GM21737 (cell line): Measurements from ENCODE around the gene NANOS3.

Source experiments
- ATAC-seq: cut with Tn5 transposase; IDR thresholded peaks from one replicate; pipeline ENCODE4 v1.9.1; 2021; ENCODE audit warnings: mild to moderate bottlenecking, moderate library complexity; ENCODE audit not compliant: unreplicated experiment

Gene NANOS3

GRCh38 chr19:13864667-13865570, 12.0 kb upstream of the NANOS3 start:
- no peak for ATAC-seq

DNA sequence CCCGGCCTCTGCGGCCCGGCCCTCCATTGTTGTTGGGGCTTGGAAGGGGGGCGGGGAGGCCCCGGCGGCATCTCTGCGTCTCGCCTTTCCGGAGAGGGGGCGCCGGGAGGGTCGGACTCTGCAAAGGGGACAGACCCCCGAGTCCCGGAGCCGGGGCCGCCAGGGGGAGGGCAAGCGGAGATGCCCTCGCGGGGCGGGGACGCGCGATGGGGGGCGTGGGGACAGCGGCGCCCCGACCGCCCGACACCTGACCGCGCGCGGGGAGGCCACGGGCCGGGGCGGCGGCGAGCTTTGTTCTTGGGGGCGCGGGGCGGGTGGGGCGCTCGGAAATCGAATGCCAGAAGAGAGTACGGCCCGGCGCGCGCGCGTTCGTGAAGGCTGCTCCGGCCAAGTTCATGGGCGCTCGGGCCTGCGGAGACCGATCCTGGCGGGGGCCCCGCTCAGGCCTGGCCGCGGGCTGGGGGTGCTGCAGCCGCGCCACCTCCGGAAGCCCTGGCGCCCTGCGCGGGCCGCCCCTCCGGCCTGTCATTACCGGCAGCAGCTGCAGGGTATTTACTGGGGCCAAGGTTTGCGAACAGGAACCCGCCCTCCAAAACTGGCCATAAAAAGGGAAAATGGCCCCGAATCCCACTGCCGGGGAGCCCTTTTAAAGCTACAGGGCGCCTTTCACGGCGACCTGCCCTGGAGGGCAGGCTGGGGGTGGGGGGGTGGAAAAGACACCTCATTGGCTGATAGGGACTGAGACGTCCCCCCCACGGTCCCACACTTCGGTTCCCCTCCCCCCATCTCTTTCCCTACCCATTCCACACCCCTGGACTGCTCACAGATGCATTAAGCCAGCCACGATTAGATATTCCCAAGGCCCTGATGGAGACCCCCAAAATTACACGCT, 11.1 kb upstream of the NANOS3 start:
- ATAC-seq: no peak

- no peak for ATAC-seq
These were observed 10.4 kb upstream of the NANOS3 start for GRCh38 chr19:13866463-13867046.

- ATAC-seq: no peak
These were observed 8.3 kb upstream of the NANOS3 start for GRCh38 chr19:13868663-13869062.

GRCh38 chr19:13869281-13869680, 7.7 kb upstream of the NANOS3 start:
- no peak for ATAC-seq

DNA sequence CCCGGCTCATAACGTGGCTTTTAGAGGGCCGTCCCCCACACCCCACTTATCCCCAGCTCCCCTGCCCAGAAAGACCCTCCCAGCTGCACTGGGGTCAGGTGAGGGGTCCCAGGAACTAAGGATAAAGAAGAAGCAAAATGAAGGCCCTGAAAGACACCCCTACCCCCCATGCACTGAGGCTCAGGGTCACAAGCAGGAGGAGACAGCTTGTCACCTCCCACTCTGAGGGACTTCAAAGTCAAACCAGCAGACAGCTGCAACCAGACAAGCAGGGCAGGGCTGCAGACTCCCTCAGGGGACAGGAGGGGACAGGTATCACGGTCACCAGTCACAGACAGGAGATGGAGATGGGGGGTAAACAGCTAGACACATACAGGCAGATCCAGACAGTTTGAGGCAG, 6.1 kb upstream of the NANOS3 start:
- no peak for ATAC-seq

DNA sequence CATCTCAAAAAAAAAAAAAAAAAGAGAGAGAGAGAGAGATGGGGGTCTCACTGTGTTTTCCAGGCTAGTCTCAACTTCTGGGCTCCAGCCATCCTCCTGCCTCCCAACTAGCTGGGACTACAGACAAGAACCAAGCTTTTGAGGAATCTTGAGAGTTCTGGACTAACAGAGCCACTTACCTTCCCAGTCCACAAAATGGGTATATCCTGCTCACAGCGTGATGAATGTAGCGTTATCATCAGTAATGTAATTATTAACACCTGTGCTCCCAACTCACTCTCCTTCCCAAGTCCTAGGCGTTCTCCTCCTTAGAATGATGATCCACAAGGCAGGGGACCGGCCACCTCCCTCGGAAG, 4.6 kb upstream of the NANOS3 start:
- ATAC-seq: no peak

DNA sequence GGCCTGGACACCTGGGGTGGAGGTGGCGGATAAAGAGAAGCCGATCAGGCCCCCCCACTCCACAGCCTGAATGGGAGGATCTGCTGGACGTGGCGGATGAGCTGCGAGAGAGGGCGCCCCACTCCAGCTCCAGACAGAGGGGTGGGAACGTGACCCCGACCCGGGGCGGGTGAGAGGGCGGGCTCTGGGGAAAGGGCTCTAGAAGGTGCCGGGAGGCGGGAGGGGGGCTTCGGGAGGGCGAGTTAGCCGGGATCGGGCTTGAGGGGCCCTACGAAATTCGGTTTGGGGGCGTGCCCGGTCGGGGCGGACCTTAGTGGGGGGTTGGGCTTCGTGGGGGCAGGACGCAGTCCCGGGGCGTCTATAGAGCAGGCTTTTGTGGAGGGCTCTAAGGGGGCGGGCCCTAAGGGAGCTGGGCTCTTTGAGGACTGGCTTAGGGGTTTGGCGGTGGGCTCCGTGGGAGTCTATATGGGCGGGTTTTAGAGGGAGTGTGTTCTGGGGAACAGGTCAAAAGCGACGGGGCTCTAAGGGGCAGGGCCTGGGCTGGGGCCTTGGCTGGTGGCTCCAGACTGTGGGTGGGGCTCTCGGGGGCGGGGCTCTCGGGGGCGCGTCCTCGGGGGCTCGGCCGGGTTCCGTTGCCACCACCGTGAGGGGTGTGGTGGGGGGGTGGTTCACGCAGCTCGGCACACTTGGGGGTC, 4.1 kb upstream of the NANOS3 start:
- ATAC-seq: no peak

- ATAC-seq: no peak
These were observed 3.0 kb upstream of the NANOS3 start for GRCh38 chr19:13873834-13874515.

DNA sequence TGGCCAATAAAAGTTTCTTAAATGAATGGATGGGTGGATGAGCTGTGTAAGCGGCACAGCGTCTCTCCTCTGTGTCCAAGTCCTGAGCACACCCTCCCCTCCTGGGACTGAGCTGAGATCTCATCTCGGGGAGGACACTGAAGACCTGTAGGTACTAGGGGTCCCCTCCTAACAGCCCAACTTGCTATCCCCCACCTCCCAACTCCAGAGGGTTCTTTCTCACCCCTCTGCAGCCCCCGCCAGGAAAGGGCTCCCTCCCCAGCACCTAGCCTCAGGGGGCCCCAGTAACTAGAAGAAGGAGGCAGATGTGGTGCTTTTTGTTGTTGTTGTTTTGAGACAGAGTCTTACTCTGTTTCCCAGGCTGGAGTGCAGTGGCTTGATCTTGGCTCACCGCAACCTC, 1.1 kb upstream of the NANOS3 start:
- ATAC-seq: no peak

DNA sequence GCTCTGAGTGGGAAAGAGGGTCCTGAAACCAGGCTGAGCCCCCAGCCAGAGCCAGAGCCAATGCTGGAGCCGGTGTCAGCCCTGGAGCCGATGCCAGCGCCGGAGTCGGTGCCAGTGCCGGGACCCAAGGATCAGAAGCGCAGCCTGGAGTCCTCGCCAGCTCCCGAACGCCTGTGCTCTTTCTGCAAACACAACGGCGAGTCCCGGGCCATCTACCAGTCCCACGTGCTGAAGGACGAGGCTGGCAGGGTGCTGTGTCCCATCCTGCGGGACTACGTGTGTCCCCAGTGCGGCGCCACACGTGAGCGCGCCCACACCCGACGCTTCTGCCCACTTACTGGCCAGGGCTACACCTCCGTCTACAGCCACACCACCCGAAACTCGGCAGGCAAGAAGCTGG, 369 bp downstream of the NANOS3 start:
- no peak for ATAC-seq

DNA sequence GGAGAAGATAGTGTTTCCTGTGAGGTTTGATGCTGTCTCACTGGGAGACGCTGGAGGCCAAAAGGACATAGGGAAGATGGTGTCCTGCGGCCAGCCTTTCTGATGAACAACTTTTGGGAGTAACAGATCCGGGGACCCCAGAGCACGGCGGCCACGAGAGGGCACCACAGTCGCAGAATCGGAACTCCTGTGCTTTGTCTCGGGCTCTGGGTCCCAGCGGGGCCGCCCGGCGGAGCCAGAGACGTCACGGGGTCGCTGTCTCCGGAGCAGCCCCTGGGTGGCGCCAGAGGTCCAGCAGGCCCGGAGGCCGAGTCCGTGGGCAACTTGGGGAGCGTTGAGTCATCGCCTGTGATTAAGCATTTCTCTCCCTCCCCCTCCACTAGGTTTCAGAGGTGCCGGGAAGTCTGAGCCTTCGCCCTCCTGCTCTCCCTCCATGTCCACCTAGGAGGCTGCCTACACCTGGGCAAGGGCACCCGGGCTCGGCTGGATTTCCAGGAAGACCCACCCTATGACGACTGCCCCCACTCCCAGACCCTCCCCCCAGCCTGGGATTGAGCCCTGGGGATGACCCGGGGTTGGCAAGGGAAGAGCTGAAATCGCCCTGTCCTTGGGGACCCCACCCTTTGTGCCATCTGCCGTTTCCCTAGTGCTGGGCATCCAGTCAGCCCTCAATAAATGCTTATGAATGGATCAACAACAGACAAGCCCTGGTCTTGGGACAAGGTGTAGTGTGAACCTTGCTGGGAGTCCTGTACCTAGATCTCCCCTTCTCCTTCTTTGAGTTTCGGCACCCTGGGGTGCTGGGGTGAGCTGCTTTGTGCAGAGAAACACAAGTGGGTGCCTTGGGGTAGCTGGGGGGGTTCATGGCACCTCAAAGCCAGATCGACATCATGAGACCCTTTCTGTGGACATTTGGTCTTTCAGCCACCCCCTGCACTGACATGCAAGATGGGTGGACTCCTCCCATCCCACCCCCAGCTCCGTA, 3.4 kb downstream of the NANOS3 start:
- ATAC-seq: peak; percentile 81

- no peak for ATAC-seq
These were observed 4.3 kb downstream of the NANOS3 start for GRCh38 chr19:13881251-13881691.

DNA sequence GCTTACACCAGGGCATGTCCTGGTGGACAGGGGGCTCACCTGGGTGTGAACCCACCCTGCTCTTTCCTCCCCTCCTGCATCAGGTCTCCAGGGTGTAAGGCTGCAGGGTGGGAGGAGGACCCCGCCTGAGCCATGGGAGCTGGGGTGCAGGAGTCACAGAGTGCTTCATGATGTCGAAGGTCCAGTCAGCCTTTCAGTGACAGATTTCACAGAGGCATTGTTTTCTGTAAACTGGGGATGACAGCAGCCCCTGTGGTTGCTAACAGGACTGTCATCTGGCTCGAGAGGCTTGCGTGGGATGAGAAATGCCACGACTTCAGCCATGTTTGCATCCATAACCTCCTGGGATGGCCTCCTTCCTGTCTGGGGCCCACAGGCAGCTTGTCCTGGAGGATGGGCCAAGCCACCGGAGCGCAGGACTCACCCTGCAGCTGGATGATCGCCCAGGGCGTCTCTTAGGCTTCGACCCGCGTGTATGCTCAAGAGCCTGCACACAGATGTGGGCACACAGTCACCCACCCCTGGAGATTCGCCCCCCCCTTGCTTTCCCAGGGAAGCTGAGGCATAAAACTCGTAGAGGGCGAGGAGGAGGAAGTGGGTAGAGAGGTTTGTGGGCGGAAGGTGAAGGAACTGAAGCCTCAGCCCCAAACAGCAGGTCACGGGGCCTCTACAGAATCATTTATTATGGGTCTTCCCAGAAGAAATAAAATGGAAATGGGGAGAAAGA, 4.9 kb downstream of the NANOS3 start:
- ATAC-seq: no peak

DNA sequence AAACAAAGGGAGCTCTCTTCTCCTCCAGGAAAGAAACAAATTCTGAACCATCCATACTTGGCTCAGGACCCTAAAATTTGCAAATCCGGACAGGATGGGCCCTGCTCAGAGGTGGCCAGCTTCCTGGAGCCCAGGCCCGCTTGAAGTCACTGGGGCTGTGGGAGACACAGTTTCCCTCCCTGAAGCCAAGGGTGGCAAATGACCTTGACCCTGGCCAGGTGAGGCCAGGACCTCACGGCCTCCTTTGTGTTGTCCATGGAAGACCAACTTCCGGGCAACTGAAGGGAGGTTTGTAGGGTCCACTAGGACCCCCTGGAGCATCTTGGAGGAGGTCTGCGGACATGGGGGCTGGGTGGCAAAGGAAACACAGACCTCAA, 5.5 kb downstream of the NANOS3 start:
- no peak for ATAC-seq

DNA sequence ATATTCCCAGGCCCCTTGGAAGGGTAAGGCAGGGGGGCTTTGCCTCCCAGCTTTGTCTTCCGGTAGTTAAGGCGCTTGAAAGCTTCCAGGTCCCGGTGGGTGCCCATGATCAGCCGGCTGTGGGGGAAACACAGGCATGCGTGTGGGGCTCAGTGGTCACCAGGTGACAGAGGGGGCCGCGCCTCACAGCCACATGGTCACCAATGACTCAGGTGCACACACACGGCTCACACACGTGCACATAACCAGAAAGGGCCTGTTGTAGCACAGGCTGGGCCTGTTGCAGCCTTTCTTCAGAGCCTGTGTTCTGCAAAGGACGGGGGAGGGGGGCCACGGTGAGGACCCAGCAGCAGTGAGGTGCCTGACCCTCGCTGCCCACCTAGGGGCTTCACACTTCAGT, 5.9 kb downstream of the NANOS3 start:
- ATAC-seq: no peak

- no peak for ATAC-seq
These were observed 6.7 kb downstream of the NANOS3 start for GRCh38 chr19:13883516-13884064.
